GM15510 (cell line): ENCODE data around the gene PDPK1.

Experiments used
- POLR2A ChIP-seq: IDR thresholded peaks from 3 replicates; pipeline ENCODE4 v1.6.1; 2011; ENCODE audit warnings: borderline replicate concordance; ENCODE audit not compliant: insufficient read length; ENCODE audit errors: extremely low read depth

Gene PDPK1

GRCh38 chr16:2609827-2610470, 72.1 kb downstream of the PDPK1 start:
- no peak for TF ChIP-seq POLR2A

DNA sequence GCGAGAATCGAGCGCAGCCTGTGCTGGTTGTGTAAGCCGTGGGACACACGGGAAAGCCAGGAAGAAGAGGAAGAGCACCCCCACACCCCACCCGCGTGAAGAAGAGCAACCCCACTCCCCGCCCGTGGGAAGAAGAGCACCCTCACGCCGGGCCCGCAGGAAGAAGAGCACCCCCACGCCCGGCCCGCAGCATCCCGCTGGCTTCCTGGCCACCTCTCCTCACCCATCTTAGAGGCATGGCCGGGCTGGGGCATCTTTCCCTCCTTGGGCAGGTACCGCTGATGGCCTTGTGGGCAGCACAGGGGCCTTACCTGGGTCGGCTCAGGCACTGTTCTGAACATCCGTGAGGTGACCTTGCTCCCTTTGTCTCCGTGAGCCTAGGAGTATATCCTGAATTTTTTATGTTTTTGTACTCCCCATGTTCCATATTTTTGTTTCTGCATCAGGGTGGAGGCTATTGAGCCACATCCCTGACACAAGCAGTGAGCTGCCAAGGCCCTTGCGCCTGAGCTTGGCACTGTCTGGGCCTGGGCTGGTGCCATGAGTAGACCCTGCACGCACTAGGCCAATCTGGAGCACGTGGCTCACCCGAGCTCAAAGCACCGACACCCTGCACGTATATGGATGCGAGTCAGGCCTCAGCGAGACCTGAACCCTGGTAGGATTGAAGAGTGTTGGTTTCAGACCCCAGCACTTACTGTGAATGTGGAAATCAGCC, 73.1 kb downstream of the PDPK1 start:
- TF ChIP-seq POLR2A, result no peak

DNA sequence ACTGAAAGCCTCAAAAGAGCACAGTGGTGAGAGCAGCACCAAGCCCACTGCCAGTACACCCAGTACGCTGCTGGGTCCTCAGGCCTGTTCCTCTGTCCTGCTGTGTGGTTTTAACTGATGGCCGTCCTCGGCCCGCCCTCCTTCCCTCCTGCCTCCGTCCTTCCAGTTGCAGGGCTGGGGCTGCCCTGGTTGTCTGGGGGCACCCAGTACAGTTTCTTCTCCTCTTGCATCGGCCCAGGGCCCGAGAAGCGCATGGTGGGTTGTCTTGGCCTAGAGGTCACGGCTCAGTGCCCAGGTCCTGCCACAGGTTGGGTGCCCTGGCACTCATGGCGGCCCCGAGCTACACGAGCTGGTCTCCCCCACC, 73.7 kb downstream of the PDPK1 start:
- TF ChIP-seq POLR2A, result no peak

- no peak for TF ChIP-seq POLR2A
Observed at GRCh38 chr16:2614761-2615191, 77.0 kb downstream of the PDPK1 start.
